Measurements from ENCODE around the gene APOA5. TPM values are rescaled to one million over a fixed set of nuclear protein-coding genes. Genes with fewer than 3 reads are reported as not detected.

Gene APOA5
- total and polyA plus RNA-seq, 2 of the 8 experiments (the other 6 are each of a cell fraction or from before 2014, with no cell fraction given): 0.08 to 0.15 TPM

DNA sequence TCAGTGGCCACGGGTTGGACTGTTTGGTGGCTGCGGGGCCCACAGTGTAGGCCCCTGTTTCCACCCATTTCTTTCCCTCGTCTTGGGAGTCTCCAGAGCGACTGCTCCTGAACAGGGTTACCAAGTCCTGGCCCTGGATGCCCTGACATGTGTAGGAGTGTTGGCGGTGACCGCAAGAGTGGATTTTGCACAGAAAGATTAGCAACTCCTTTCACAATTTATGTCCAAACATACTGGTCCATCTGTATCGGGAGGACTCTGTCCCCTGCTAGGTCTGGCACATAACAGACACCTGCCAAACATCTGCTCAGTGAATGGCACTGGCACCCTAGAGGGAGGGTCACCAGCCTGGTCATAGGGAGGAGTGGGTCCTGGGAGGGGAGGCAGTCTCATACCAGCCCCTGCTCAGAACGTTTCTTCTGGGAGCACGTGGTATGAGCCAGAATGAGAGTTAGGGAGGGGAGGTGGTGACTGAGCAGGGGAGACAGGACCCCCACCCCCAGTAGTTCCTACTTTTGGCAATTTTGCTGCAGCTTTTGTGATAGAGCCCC lies 49.1 kb upstream of the APOA5 start:
- no peak overlapping the region for H3K4ac ChIP-seq (replicated peaks; ENCODE audit: insufficient read length, low read depth, low read length)
- H3K4me1 ChIP-seq (replicated peaks in 1 of 4; ENCODE audit: control insufficient read depth in 3 of 4, insufficient read depth in 4 of 4, low read length in 3 of 4): peaks cover 0 to 11% (median under 1%) of the 10 kb centered on the region in 4 experiments; a peak in 5 of 7 replicates
- no peak overlapping the region for H2BK15ac ChIP-seq (ENCODE audit: low read length)
- POLR2A ChIA-PET (ENCODE audit: partially characterized antibody): interaction anchor here (0.5 to 1.3 kb wide), 4 partner anchors 145 to 303 kb away, joined by 3 read pairs; partner anchors contain the start of genes PAFAH1B2 and SIK3
- no peak overlapping the region for H4K5ac ChIP-seq (ENCODE audit: insufficient read length, low read depth, low read length)
- no peak for FAIRE-seq
- H3K14ac ChIP-seq (ENCODE audit: insufficient read length): no peak overlapping the region
- no peak overlapping the region for H2BK12ac ChIP-seq (ENCODE audit: low read depth, low read length)
- no peak overlapping the region for H3K56ac ChIP-seq (replicated peaks; ENCODE audit: insufficient read length, low read depth, low read length)
- no peak overlapping the region for H3K23ac ChIP-seq (ENCODE audit: insufficient read length)
- TF ChIP-seq CHD2 (IDR thresholded peaks at IDR 0.05; ENCODE audit: low read length): no peak
- TF ChIP-seq, protein P1, sequence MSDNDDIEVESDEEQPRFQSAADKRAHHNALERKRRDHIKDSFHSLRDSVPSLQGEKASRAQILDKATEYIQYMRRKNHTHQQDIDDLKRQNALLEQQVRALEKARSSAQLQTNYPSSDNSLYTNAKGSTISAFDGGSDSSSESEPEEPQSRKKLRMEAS (IDR thresholded peaks at IDR 0.05): no peak
- no peaks in the 10 kb centered on the region for H3K79me1 ChIP-seq (ENCODE audit: low read depth, low read length)
- H3K4me2 ChIP-seq (ENCODE audit: insufficient read depth in 1 of 2, low read depth in 2 of 2, low read length in 2 of 2): no peak overlapping the region
- H3K23me2 ChIP-seq (ENCODE audit: low read depth, low read length): peaks cover under 1% of the 10 kb centered on the region; the same call in 1 of the 2 replicates
- no peak overlapping the region for H2AFZ ChIP-seq (ENCODE audit: low read length)
- no peak overlapping the region for H2AK5ac ChIP-seq (ENCODE audit: low read depth, low read length)
- H4K91ac ChIP-seq (replicated peaks; ENCODE audit: insufficient read length, low read length): no peak overlapping the region
- 82% methylated on average over 9 of the region's 9 CpGs; no CpG with 5 or more reads in 1 of the 2 experiments for WGBS, 2 experiments (ENCODE audit: extremely low coverage in 1 of 2, insufficient coverage in 1 of 2, insufficient read length in 1 of 2, insufficient replicate concordance in 2 of 2, low coverage in 1 of 2, low lambda C conversion rate in 2 of 2, missing lambda C conversion rate in 1 of 2)
- no peak overlapping the region for H3K27ac ChIP-seq (ENCODE audit: low read depth, low read length)
- H3K9me3 ChIP-seq (ENCODE audit: insufficient read depth in 2 of 2, low read depth in 1 of 2, low read length in 1 of 2): no peaks in the 10 kb centered on the region
- H4K8ac ChIP-seq (ENCODE audit: extremely low read depth, insufficient read depth, low read length): no peak overlapping the region
- 0 out of 7 replicates have a peak, but pooled peaks cover 0 to 5% (median 0%) of the 10 kb centered on the region in 4 experiments for H3K27me3 ChIP-seq (replicated peaks in 1 of 4; ENCODE audit: control insufficient read depth in 3 of 4, extremely low read depth in 1 of 4, insufficient read depth in 3 of 4, low read length in 3 of 4)
- no peaks in the 10 kb centered on the region for H3K79me2 ChIP-seq (ENCODE audit: control insufficient read depth in 1 of 2, insufficient read depth in 2 of 2, low read length in 2 of 2)
- no peak overlapping the region for H2BK20ac ChIP-seq (ENCODE audit: low read length)
- 0 out of 7 replicates have a peak overlapping the region, but pooled peaks of 1 of the 4 experiments have one; percentile 19 for H3K9ac ChIP-seq (replicated peaks in 1 of 4; ENCODE audit: extremely low read depth in 1 of 4, low read depth in 3 of 4, low read length in 3 of 4)
- H3K4me3 ChIP-seq (ENCODE audit: extremely low read depth in 1 of 4, insufficient read depth in 2 of 4, low read depth in 3 of 4, low read length in 4 of 4): no peak overlapping the region
- H2BK120ac ChIP-seq (replicated peaks; ENCODE audit: low read depth, low read length): no peak overlapping the region
- DNase-seq (ENCODE audit: low read depth in 1 of 2, low spot score in 2 of 2): no peak
- no peak overlapping the region for H3K18ac ChIP-seq (ENCODE audit: extremely low read depth, low read length)
- CTCF ChIA-PET (ENCODE audit: partially characterized antibody): interaction anchor here (0.8 to 12.2 kb wide), 12 partner anchors 8 to 356 kb away, joined by 3 to 237 read pairs (median 4); partner anchors contain the start of genes APOA4, APOA5 and ZPR1
- no peak overlapping the region for H2BK5ac ChIP-seq (ENCODE audit: low read depth, low read length)
- H3K36me3 ChIP-seq (ENCODE audit: control insufficient read depth in 2 of 4, insufficient read depth in 4 of 4, low read length in 3 of 4): peaks cover 4 to 17% (median 11%) of the 10 kb centered on the region in 4 experiments; a peak in 7 of 8 replicates
- no peaks in the 10 kb centered on the region for H4K20me1 ChIP-seq (replicated peaks in 1 of 2; ENCODE audit: control insufficient read depth in 1 of 2, insufficient read depth in 2 of 2, low read length in 2 of 2)

Measured in H1 (cell line).